ENCODE measurements around the gene PLIN4. TPM values are rescaled to one million over a fixed set of nuclear protein-coding genes. Genes with fewer than 3 reads are reported as not detected.

PLIN4 gene
- total RNA-seq, 2 donors from 2014 or later = 0.33 to 0.66 TPM

DNA sequence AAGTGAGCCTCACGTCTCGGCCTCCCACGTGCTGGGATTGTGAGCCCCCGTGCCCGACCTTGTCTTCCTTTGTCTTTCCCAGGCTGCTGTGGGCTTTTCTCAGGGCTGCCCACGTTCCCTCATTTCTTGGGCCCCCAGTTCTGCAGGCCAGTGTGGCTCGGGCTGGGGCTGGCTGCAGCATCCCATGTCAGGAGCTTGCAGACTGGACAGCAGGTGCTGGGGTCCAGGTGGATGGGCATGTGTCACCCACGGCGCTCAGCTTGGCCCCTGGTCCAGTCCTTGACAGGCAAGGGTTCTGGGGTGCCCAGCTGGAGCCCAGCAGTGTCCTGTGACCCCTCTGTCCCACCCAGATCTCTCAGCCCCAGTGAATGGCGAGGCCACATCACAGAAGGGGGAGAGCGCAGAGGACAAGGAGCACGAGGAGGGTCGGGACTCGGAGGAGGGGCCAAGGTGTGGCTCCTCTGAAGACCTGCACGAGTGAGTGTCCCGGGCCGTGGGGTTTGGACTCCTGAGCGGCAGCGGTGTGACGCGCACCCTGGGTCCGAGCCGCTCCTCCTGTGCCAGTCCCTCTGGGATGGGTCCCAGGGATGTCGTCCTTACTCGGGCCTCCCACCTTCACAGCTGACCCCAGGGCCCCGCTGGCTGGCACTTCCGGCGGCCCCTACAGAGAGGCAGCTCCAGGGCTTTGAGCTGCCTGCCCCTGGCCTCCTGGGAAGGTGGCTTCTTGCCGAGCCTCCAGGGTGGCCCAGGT lies 17.3 kb downstream of the PLIN4 start:
- Histone ChIP-seq H3K9me3 (ENCODE audit: control insufficient read depth, low read length) (no peaks in the 10 kb centered on the region), H3K36me3 (ENCODE audit: control insufficient read depth, insufficient read depth, low read length) (peaks cover 20% of the 10 kb centered on the region), H3K4me1 (ENCODE audit: control insufficient read depth, insufficient read depth, low read length) (no peaks in the 10 kb centered on the region), H3K27ac (ENCODE audit: low read depth, low read length) (no peak overlapping the region), H3K9ac (ENCODE audit: extremely low read depth, low read length, poor library complexity, severe bottlenecking) (no peak overlapping the region), H3K27me3 (ENCODE audit: control insufficient read depth, insufficient read depth, low read length, poor library complexity, severe bottlenecking) (no peaks in the 10 kb centered on the region), H3K4me3 (ENCODE audit: low read length) (no peak overlapping the region)
- H3K27me3 Mint-ChIP-seq (ENCODE audit: insufficient read depth) = no peaks in the 10 kb centered on the region
- no peak overlapping the region for H3K27ac Mint-ChIP-seq
- DNase-seq = no peak
- peaks cover 43% of the 10 kb centered on the region for H3K36me3 Mint-ChIP-seq (ENCODE audit: low read depth)
- H3K9me3 Mint-ChIP-seq = no peaks in the 10 kb centered on the region
- TF ChIP-seq, protein P1, sequence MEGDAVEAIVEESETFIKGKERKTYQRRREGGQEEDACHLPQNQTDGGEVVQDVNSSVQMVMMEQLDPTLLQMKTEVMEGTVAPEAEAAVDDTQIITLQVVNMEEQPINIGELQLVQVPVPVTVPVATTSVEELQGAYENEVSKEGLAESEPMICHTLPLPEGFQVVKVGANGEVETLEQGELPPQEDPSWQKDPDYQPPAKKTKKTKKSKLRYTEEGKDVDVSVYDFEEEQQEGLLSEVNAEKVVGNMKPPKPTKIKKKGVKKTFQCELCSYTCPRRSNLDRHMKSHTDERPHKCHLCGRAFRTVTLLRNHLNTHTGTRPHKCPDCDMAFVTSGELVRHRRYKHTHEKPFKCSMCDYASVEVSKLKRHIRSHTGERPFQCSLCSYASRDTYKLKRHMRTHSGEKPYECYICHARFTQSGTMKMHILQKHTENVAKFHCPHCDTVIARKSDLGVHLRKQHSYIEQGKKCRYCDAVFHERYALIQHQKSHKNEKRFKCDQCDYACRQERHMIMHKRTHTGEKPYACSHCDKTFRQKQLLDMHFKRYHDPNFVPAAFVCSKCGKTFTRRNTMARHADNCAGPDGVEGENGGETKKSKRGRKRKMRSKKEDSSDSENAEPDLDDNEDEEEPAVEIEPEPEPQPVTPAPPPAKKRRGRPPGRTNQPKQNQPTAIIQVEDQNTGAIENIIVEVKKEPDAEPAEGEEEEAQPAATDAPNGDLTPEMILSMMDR (conservative IDR thresholded peaks at IDR 0.05) = no peak
- WGBS, 2 experiments (ENCODE audit: insufficient coverage in 1 of 2, insufficient read length in 1 of 2) = 90 to 95% methylated on average over 15 to 29 of the region's 29 CpGs
- H3K4me3 Mint-ChIP-seq = no peak overlapping the region
- no peaks in the 10 kb centered on the region for H3K4me1 Mint-ChIP-seq

DNA sequence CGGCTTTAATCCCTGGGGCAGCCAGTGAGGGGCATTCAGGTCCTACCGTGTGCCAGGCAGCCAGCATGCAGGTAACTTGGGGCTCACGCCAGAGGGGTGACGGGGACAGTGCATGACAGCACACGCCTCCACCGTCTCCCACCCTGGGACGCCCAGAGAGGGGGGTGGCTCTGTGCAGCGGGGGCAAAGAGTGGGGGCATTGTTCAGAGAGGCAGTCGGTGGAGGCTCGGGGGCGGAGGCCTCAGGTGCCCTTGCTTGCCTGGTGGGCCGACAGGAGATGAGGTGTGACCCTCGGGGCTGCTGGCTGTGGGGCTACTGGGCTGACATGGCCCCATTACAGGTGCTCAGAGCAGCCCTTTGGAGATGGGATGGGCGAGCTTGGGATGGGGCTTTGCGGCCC lies 18.4 kb downstream of the PLIN4 start:
- H3K9me3 ChIP-seq (ENCODE audit: control insufficient read depth, low read length) = no peaks in the 10 kb centered on the region

DNA sequence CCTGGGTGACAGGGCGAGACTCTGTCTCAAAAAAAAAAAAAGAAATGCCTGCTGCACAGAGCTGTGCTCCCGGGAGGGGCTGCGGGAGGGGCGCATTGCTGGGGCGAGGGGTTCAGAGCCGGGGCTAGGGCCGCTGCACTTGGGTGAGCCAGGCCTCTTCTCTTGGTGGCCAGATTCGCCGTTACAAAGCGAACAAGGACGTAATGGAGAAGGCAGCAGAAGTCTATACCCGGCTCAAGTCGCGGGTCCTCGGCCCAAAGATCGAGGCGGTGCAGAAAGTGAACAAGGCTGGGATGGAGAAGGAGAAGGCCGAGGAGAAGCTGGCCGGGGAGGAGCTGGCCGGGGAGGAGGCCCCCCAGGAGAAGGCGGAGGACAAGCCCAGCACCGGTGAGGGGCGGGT lies 19.0 kb downstream of the PLIN4 start:
- Histone ChIP-seq H3K27me3 (ENCODE audit: control insufficient read depth, insufficient read depth, low read length, poor library complexity, severe bottlenecking) (no peaks in the 10 kb centered on the region), H3K36me3 (ENCODE audit: control insufficient read depth, insufficient read depth, low read length) (peaks cover 29% of the 10 kb centered on the region), H3K4me1 (ENCODE audit: control insufficient read depth, insufficient read depth, low read length) (no peaks in the 10 kb centered on the region), H3K4me3 (ENCODE audit: low read length) (no peak overlapping the region), H3K27ac (ENCODE audit: low read depth, low read length) (no peak overlapping the region), H3K9ac (ENCODE audit: extremely low read depth, low read length, poor library complexity, severe bottlenecking) (no peak overlapping the region), H3K9me3 (ENCODE audit: control insufficient read depth, low read length) (no peaks in the 10 kb centered on the region)
- WGBS, 2 experiments (ENCODE audit: insufficient coverage in 1 of 2, insufficient read length in 1 of 2) = 95 to 97% methylated on average over 22 to 23 of the region's 23 CpGs
- no peaks in the 10 kb centered on the region for H3K9me3 Mint-ChIP-seq
- peaks cover 43% of the 10 kb centered on the region for H3K36me3 Mint-ChIP-seq (ENCODE audit: low read depth)
- H3K27ac Mint-ChIP-seq = no peak overlapping the region
- TF ChIP-seq, protein P1 (conservative IDR thresholded peaks at IDR 0.05) = no peak
- no peak overlapping the region for H3K4me3 Mint-ChIP-seq
- DNase-seq = no peak
- no peaks in the 10 kb centered on the region for H3K27me3 Mint-ChIP-seq (ENCODE audit: insufficient read depth)
- H3K4me1 Mint-ChIP-seq = no peaks in the 10 kb centered on the region

More for the DNA sequence above, 18.4 kb downstream of the PLIN4 start:
- H3K9ac ChIP-seq (ENCODE audit: extremely low read depth, low read length, poor library complexity, severe bottlenecking) = no peak overlapping the region
- H3K27me3 Mint-ChIP-seq (ENCODE audit: insufficient read depth) = no peaks in the 10 kb centered on the region
- H3K4me3 ChIP-seq (ENCODE audit: low read length) = no peak overlapping the region
- H3K9me3 Mint-ChIP-seq = no peaks in the 10 kb centered on the region
- H3K27ac Mint-ChIP-seq = no peak overlapping the region
- H3K36me3 ChIP-seq (ENCODE audit: control insufficient read depth, insufficient read depth, low read length) = peaks cover 24% of the 10 kb centered on the region
- no peaks in the 10 kb centered on the region for H3K4me1 ChIP-seq (ENCODE audit: control insufficient read depth, insufficient read depth, low read length)
- no peak overlapping the region for H3K4me3 Mint-ChIP-seq
- no peaks in the 10 kb centered on the region for H3K4me1 Mint-ChIP-seq
- H3K36me3 Mint-ChIP-seq (ENCODE audit: low read depth) = peaks cover 41% of the 10 kb centered on the region
- H3K27ac ChIP-seq (ENCODE audit: low read depth, low read length) = no peak overlapping the region
- 91 to 98% methylated on average over 8 to 15 of the region's 15 CpGs for WGBS, 2 experiments (ENCODE audit: insufficient coverage in 1 of 2, insufficient read length in 1 of 2)
- H3K27me3 ChIP-seq (ENCODE audit: control insufficient read depth, insufficient read depth, low read length, poor library complexity, severe bottlenecking) = no peaks in the 10 kb centered on the region
- TF ChIP-seq, protein P1 (conservative IDR thresholded peaks at IDR 0.05) = no peak
- no peak for DNase-seq

All from endodermal cell (in vitro differentiated cells).